OCI-LY3 (cell line): ENCODE data around the gene NFAM1.

ENCODE experiments used
- H2AFZ ChIP-seq: fragments of 200-600, 300-600 bp; shearing (Covaris generic); 2 replicates; pipeline ENCODE4 v1.6.0; 2014; ENCODE audit warnings: antibody characterized with exemption, low read depth, low read length
- H3K27ac ChIP-seq: fragments of 200-600, 300-600 bp; sonication (generic); 2 replicates; pipeline ENCODE4 v1.5.1; 2014; ENCODE audit warnings: mild to moderate bottlenecking, low read length, moderate library complexity, mixed read lengths
- H3K27me3 ChIP-seq: fragments of 200-600, 300-600 bp; sonication (generic); 2 replicates; pipeline ENCODE4 v1.6.1; 2014; ENCODE audit warnings: low read depth, low read length, mixed read lengths
- H3K36me3 ChIP-seq: fragments of 200-600, 300-600 bp; sonication (generic); replicated peaks from 2 replicates; pipeline ENCODE3; 2014; ENCODE audit warnings: low read depth, low read length, mixed read lengths
- H3K4me1 ChIP-seq: fragments of 300-600, 200-600 bp; sonication (generic); 2 replicates; pipeline ENCODE4 v1.6.1; 2014; ENCODE audit warnings: low read length, mixed read lengths
- H3K4me2 ChIP-seq: fragments of 200-600, 300-600 bp; sonication (generic); 2 replicates; pipeline ENCODE4 v1.6.1; 2014; ENCODE audit warnings: low read length, mixed read lengths
- H3K4me3 ChIP-seq: fragments of 300-600, 200-600 bp; sonication (generic); 2 replicates; pipeline ENCODE4 v1.5.1; 2014; ENCODE audit warnings: antibody characterized with exemption, mild to moderate bottlenecking, low read length, moderate library complexity
- H3K79me2 ChIP-seq: fragments of 300-600, 200-600 bp; shearing (Covaris generic); 2 replicates; pipeline ENCODE4 v1.6.1; 2014; ENCODE audit warnings: mild to moderate bottlenecking, low read length, mixed read lengths
- H3K9ac ChIP-seq: fragments of 300-600, 200-600 bp; shearing (Covaris generic); 2 replicates; pipeline ENCODE4 v1.6.0; 2014; ENCODE audit warnings: mild to moderate bottlenecking, low read length, moderate library complexity
- H3K9me3 ChIP-seq: fragments of 200-600, 300-600 bp; shearing (Covaris generic); 2 replicates; pipeline ENCODE4 v1.6.1; 2014; ENCODE audit warnings: low read length, mixed read lengths; ENCODE audit not compliant: insufficient read depth
- H4K20me1 ChIP-seq: fragments of 200-600, 300-600 bp; sonication (generic); 2 replicates; pipeline ENCODE4 v1.6.1; 2016; ENCODE audit warnings: low read length, mixed read lengths; ENCODE audit not compliant: insufficient read depth
- EZH2phosphoT487 ChIP-seq: fragments of 200-600 bp; shearing (Covaris generic); IDR thresholded peaks from 2 replicates; pipeline ENCODE4 v1.6.1; 2018; ENCODE audit warnings: antibody characterized with exemption, mixed run types, low read depth
- TF ChIP-seq, protein P1 (sequence below): fragments of 200-600, 300-600 bp; sonication (generic); IDR thresholded peaks from 2 replicates; pipeline ENCODE4 v1.5.1; 2014; ENCODE audit warnings: antibody characterized with exemption, low read length, low read depth

Gene NFAM1

DNA sequence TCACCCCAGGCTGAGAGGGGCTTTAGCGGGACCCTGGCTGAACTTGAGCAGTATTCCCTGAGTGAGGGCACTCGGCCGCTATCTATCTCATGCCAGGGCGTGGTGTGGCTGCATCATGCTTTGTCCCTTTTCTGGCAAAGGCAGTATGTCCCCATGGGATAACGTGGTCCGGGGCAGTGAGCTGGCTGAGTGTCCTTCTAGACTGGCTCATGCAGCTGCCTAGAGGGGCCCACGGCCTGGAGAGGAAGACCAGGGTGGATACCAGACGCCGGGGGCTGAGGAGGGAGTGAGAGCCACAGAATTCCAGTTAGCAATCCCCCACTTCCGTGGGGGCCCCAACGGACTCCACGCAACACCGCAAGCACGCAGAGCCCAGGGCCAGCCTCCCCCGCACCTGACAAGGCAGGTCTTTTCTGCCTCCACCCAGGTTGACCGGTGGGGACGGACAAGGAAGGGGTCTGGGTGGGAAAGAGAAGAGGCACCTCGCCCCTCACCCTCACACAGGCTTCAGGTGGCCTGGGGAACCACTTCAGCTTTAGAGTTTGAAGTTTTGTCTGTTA lies 15.5 kb downstream of the NFAM1 start:
- TF ChIP-seq EZH2phosphoT487, result no peak
- TF ChIP-seq, protein P1, sequence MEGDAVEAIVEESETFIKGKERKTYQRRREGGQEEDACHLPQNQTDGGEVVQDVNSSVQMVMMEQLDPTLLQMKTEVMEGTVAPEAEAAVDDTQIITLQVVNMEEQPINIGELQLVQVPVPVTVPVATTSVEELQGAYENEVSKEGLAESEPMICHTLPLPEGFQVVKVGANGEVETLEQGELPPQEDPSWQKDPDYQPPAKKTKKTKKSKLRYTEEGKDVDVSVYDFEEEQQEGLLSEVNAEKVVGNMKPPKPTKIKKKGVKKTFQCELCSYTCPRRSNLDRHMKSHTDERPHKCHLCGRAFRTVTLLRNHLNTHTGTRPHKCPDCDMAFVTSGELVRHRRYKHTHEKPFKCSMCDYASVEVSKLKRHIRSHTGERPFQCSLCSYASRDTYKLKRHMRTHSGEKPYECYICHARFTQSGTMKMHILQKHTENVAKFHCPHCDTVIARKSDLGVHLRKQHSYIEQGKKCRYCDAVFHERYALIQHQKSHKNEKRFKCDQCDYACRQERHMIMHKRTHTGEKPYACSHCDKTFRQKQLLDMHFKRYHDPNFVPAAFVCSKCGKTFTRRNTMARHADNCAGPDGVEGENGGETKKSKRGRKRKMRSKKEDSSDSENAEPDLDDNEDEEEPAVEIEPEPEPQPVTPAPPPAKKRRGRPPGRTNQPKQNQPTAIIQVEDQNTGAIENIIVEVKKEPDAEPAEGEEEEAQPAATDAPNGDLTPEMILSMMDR, result no peak
- Histone ChIP-seq H3K4me1 (peaks cover 25% of the 10 kb centered on the region), H3K4me2 (no peak overlapping the region), H3K9ac (no peak overlapping the region), H3K27me3 (no peaks in the 10 kb centered on the region), H4K20me1 (no peaks in the 10 kb centered on the region), H3K79me2 (no peaks in the 10 kb centered on the region), H3K9me3 (no peaks in the 10 kb centered on the region), H3K36me3 (no peaks in the 10 kb centered on the region), H3K4me3 (no peak overlapping the region), H3K27ac (no peak overlapping the region), H2AFZ (no peak overlapping the region)

DNA sequence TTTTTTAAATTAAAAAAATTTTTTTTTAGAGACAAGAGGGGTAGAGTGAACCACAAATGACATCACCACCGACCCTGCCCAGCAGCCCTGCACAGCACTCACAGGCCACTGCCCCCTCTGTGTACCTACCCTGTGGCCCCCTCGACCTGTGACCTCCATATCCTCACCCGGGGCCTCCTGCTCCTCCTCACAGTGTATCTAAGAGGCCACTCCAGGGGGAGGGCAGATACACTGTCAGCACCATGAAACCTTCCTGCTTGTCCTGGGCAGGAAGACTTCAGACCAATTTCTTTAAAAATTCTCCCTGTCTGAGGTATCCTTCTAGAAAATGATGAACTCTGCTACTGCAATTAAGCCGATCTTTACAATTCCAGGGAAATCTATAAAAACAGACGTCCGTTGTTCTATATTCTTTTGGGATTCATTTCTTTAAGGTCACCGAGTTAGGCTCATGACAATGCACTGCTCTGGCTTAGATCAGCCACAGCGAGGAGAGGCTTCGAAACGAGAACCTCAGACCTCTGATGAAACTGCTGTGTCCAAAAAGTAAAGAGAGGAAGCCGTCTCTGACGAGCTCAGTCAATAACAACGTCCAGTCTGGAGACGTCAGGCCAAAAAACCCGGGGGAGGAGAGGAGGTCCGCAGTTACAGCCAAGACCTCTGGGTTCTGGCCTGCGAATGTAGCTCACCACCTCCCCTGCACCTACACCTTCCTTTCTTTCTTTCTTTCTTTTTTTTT lies 17.5 kb downstream of the NFAM1 start:
- Histone ChIP-seq H3K4me3 (no peak overlapping the region), H4K20me1 (no peaks in the 10 kb centered on the region), H3K9ac (no peak overlapping the region), H3K4me1 (peaks cover 14% of the 10 kb centered on the region), H3K27ac (no peak overlapping the region), H3K79me2 (no peaks in the 10 kb centered on the region), H3K27me3 (no peaks in the 10 kb centered on the region), H3K36me3 (no peaks in the 10 kb centered on the region), H2AFZ (no peak overlapping the region), H3K9me3 (no peaks in the 10 kb centered on the region), H3K4me2 (no peak overlapping the region)
- TF ChIP-seq, protein P1, result no peak
- no peak for TF ChIP-seq EZH2phosphoT487

DNA sequence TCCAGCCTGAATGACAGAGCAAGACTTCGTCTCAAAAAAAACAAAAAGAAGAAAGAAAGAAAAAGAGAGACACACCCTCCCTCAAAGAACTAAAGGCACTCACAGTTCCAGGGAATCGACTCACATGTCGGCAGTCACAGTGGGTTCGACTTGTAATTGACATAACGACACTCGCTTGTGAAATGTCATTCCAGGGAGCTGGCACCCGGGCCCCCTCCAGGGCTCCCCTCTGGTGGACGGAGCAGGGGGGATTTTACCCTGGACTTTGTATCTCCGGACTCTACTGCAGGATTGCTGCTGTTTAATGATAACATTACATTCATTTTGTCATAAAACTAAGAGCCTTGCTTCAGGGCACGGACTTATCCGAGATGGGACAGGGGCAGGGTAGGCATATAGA lies 18.2 kb downstream of the NFAM1 start:
- no peaks in the 10 kb centered on the region for H3K27me3 ChIP-seq
- no peaks in the 10 kb centered on the region for H3K36me3 ChIP-seq
- no peak overlapping the region for H2AFZ ChIP-seq
- no peak overlapping the region for H3K9ac ChIP-seq
- no peak overlapping the region for H3K27ac ChIP-seq
- no peaks in the 10 kb centered on the region for H3K9me3 ChIP-seq
- H3K4me1 ChIP-seq, result peaks cover 7% of the 10 kb centered on the region
- no peak for TF ChIP-seq EZH2phosphoT487
- TF ChIP-seq, protein P1, result no peak
- H4K20me1 ChIP-seq, result no peaks in the 10 kb centered on the region
- H3K4me3 ChIP-seq, result no peak overlapping the region
- H3K79me2 ChIP-seq, result no peaks in the 10 kb centered on the region
- H3K4me2 ChIP-seq, result no peak overlapping the region

DNA sequence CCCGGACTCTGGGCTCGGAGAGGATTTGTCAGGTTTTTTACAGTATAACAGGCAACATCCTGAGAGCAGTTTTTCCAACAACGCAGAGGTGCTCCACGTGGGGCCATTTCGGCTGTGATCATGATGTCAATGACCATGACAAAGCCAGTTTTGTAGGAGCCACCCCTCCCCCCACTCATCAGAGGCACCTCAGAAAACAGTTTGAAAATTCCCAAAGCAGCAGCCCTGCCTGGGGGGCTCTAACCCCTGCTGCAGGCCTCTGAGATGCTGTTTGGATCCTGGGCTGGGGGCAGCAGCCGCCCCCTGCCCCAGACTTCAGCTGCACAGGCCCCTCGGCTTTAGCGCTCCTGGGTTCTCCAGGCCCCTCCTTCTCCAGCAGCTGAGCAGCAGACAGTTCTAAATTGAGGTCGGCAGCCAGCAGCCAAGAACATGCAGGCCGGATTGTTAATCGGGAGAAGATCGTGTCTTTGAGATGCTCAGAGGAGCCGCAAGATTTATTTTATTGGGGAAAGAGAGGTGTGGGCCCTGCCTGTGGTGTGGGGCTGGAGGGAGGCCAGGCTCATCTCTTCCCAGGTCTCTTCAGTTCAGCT lies 19.4 kb downstream of the NFAM1 start:
- no peak overlapping the region for H3K4me2 ChIP-seq
- H3K27ac ChIP-seq, result no peak overlapping the region
- no peaks in the 10 kb centered on the region for H3K36me3 ChIP-seq
- H3K4me1 ChIP-seq, result no peaks in the 10 kb centered on the region
- H3K4me3 ChIP-seq, result no peak overlapping the region
- 0 out of 2 replicates have a peak, but pooled peaks cover 3% of the 10 kb centered on the region for H3K27me3 ChIP-seq
- no peaks in the 10 kb centered on the region for H3K9me3 ChIP-seq
- no peaks in the 10 kb centered on the region for H4K20me1 ChIP-seq
- TF ChIP-seq, protein P1, result no peak
- TF ChIP-seq EZH2phosphoT487, result no peak
- no peaks in the 10 kb centered on the region for H3K79me2 ChIP-seq
- no peak overlapping the region for H3K9ac ChIP-seq
- no peak overlapping the region for H2AFZ ChIP-seq
